Endodermal cell (in vitro differentiated cells): ENCODE data around the gene WAPL. TPM values are rescaled to one million over a fixed set of nuclear protein-coding genes. Genes with fewer than 3 reads are reported as not detected.

ENCODE experiments used
- DNase-seq: peaks from one replicate; pipeline ENCODE4 v3.0.0-alpha.2; 2017
- H3K27ac ChIP-seq: 2 replicates; pipeline ENCODE4 v1.5.1; 2013; ENCODE audit warnings: mild to moderate bottlenecking, low read depth, low read length, moderate library complexity
- H3K27me3 ChIP-seq: 2 replicates; pipeline ENCODE4 v1.6.1; 2013; ENCODE audit warnings: mild to moderate bottlenecking, low read length, moderate library complexity; ENCODE audit not compliant: insufficient read depth, control insufficient read depth, poor library complexity, severe bottlenecking
- H3K36me3 ChIP-seq: 2 replicates; pipeline ENCODE4 v1.7.0; 2013; ENCODE audit warnings: mild to moderate bottlenecking, low read length, moderate library complexity; ENCODE audit not compliant: control insufficient read depth, insufficient read depth
- H3K4me1 ChIP-seq: one replicate; pipeline ENCODE4 v1.7.0; 2013; ENCODE audit warnings: low read length; ENCODE audit not compliant: control insufficient read depth, insufficient read depth
- H3K4me3 ChIP-seq: 2 replicates; pipeline ENCODE4 v1.5.1; 2013; ENCODE audit warnings: mild to moderate bottlenecking, low read length, moderate library complexity
- H3K9ac ChIP-seq: 2 replicates; pipeline ENCODE4 v1.6.1; 2013; ENCODE audit warnings: mild to moderate bottlenecking, low read length, moderate library complexity; ENCODE audit not compliant: poor library complexity, severe bottlenecking; ENCODE audit errors: extremely low read depth
- H3K9me3 ChIP-seq: 2 replicates; pipeline ENCODE4 v1.6.1; 2013; ENCODE audit warnings: mild to moderate bottlenecking, low read length, moderate library complexity; ENCODE audit not compliant: control insufficient read depth
- H3K27ac Mint-ChIP-seq: 2 replicates; pipeline ENCODE4 v1.8.0; 2020; ENCODE audit warnings: mixed read lengths
- H3K27me3 Mint-ChIP-seq: 2 replicates; pipeline ENCODE4 v1.8.0; 2021; ENCODE audit warnings: mild to moderate bottlenecking, mixed read lengths; ENCODE audit not compliant: insufficient read depth
- H3K36me3 Mint-ChIP-seq: 2 replicates; pipeline ENCODE4 v1.8.0; 2020; ENCODE audit warnings: low read depth, mixed read lengths
- H3K4me1 Mint-ChIP-seq: 2 replicates; pipeline ENCODE4 v1.8.0; 2020; ENCODE audit warnings: mixed read lengths
- H3K4me3 Mint-ChIP-seq: 2 replicates; pipeline ENCODE4 v1.8.0; 2020; ENCODE audit warnings: mild to moderate bottlenecking, moderate library complexity, mixed read lengths
- H3K9me3 Mint-ChIP-seq: 2 replicates; pipeline ENCODE4 v1.8.0; 2020; ENCODE audit warnings: mild to moderate bottlenecking, mixed read lengths
- WGBS, 2 experiments: methylation state at CpG; one replicate each; pipeline versions ENCODE4 v1.1.5 to v1.1.7; 2013; ENCODE audit warnings: missing lambda C conversion rate in 2 of 2, mixed read lengths in 1 of 2; ENCODE audit not compliant: insufficient coverage in 1 of 2, insufficient read length in 1 of 2; 5-methylcytosine and 5-hydroxymethylcytosine counted together
- total RNA-seq, 2 donors: library from RNA; stranded (reverse); fragmentation: NEBNext Ultra II Directional in 1 of 2; extraction: Animal tissue kit (Norgen Biotek cat#: 25700) in 1 of 2; gene quantifications; 2 replicates in 1 of 2; 3 replicates in 1 of 2; pipeline ENCODE4 v1.2.1, GENCODE V29; 2021
- TF ChIP-seq, protein P1 (sequence below): fragments of 200-600 bp; sonication (generic); conservative IDR thresholded peaks from 2 replicates; pipeline ENCODE4 v1.5.0; 2021; ENCODE audit warnings: antibody characterized with exemption, mild to moderate bottlenecking

WAPL gene
- total RNA-seq, 2 donors from 2014 or later: 48.0 to 54.1 TPM

DNA sequence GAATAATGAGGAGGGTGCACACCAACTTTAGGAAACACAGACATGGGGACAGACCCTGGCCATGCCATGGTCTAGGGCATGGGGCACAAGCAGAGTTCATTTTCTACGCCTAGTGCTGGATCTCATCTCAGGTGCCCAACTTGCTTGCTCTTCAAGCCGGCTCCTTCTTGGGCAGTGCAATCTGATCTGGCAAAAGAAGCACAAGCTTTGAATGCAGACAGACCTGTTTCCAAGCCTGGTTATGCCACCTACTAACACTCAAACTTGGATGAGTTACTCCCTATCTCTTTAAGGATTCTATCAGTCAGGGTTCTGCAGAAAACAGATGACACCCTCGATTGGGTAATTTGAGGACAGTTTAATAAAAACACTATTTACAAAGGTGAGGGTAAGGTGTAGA is 34.9 kb upstream of the WAPL start:
- no peaks in the 10 kb centered on the region for H3K27me3 ChIP-seq
- Mint-ChIP-seq H3K9me3 (no peaks in the 10 kb centered on the region), H3K27ac (no peak overlapping the region), H3K36me3 (no peaks in the 10 kb centered on the region), H3K4me1 (no peaks in the 10 kb centered on the region), H3K4me3 (no peak overlapping the region), H3K27me3 (no peaks in the 10 kb centered on the region)
- TF ChIP-seq, protein P1, sequence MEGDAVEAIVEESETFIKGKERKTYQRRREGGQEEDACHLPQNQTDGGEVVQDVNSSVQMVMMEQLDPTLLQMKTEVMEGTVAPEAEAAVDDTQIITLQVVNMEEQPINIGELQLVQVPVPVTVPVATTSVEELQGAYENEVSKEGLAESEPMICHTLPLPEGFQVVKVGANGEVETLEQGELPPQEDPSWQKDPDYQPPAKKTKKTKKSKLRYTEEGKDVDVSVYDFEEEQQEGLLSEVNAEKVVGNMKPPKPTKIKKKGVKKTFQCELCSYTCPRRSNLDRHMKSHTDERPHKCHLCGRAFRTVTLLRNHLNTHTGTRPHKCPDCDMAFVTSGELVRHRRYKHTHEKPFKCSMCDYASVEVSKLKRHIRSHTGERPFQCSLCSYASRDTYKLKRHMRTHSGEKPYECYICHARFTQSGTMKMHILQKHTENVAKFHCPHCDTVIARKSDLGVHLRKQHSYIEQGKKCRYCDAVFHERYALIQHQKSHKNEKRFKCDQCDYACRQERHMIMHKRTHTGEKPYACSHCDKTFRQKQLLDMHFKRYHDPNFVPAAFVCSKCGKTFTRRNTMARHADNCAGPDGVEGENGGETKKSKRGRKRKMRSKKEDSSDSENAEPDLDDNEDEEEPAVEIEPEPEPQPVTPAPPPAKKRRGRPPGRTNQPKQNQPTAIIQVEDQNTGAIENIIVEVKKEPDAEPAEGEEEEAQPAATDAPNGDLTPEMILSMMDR: no peak
- no peak overlapping the region for H3K9ac ChIP-seq
- 80 to 91% methylated on average over 2 to 3 of the region's 3 CpGs for WGBS, 2 experiments
- H3K4me3 ChIP-seq: no peak overlapping the region
- no peaks in the 10 kb centered on the region for H3K4me1 ChIP-seq
- H3K27ac ChIP-seq: no peak overlapping the region
- H3K9me3 ChIP-seq: no peaks in the 10 kb centered on the region
- no peaks in the 10 kb centered on the region for H3K36me3 ChIP-seq
- no peak for DNase-seq

DNA sequence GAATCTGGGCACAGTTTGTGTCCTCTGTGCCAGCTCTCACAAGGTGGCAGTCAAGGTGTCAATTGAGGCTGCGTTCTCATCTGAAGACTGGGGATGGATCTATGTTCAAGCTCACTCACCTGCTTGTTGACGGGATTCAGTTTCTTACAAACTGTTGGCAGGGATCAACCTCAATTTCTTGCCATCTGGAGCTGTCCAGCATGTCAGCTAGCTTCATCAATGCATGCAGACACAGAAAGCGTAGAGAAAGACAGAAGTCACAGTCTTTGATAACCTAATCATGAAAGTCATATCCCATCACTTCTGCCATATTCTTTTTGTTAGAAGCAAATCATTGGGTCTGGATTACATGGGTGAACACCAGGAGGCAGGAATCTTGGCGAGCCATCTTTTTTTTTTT is 32.0 kb upstream of the WAPL start:
- no peaks in the 10 kb centered on the region for H3K36me3 ChIP-seq
- 84 to 86% methylated on average over 4 of the region's 4 CpGs for WGBS, 2 experiments
- no peak overlapping the region for H3K4me3 ChIP-seq
- DNase-seq: no peak
- Mint-ChIP-seq H3K27ac (no peak overlapping the region), H3K27me3 (peaks cover 3% of the 10 kb centered on the region), H3K9me3 (no peaks in the 10 kb centered on the region), H3K4me3 (no peak overlapping the region), H3K36me3 (no peaks in the 10 kb centered on the region), H3K4me1 (no peaks in the 10 kb centered on the region)
- no peak overlapping the region for H3K9ac ChIP-seq
- H3K9me3 ChIP-seq: no peaks in the 10 kb centered on the region
- H3K27me3 ChIP-seq: no peaks in the 10 kb centered on the region
- no peak overlapping the region for H3K27ac ChIP-seq
- H3K4me1 ChIP-seq: no peaks in the 10 kb centered on the region
- TF ChIP-seq, protein P1: no peak

DNA sequence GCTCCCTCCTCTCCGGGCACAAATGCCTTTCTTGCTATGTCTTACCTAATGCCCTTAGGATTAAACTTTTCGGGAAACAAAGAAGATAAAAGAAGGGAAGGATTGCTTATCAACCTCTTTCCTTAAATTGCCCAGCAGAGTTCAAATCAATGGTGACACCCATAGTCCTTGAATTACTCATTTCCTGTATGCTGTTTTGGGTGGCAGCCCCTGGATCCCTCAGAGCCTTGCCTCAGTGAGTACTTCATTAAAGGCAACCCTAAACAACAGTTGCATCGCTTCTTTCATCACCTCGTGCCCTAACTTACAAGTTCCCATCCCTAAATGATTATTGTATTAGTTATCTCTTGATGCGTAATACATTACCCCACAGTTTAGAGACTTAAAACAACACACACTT is 31.6 kb upstream of the WAPL start:
- DNase-seq: no peak
- H3K27me3 ChIP-seq: no peaks in the 10 kb centered on the region
- Mint-ChIP-seq H3K36me3 (no peaks in the 10 kb centered on the region), H3K4me1 (no peaks in the 10 kb centered on the region), H3K4me3 (no peak overlapping the region), H3K27ac (no peak overlapping the region), H3K27me3 (peaks cover 5% of the 10 kb centered on the region), H3K9me3 (no peaks in the 10 kb centered on the region)
- no peaks in the 10 kb centered on the region for H3K9me3 ChIP-seq
- 70 to 83% methylated on average over 1 to 5 of the region's 5 CpGs for WGBS, 2 experiments
- no peaks in the 10 kb centered on the region for H3K36me3 ChIP-seq
- H3K9ac ChIP-seq: no peak overlapping the region
- no peak overlapping the region for H3K27ac ChIP-seq
- TF ChIP-seq, protein P1: no peak
- no peaks in the 10 kb centered on the region for H3K4me1 ChIP-seq
- H3K4me3 ChIP-seq: no peak overlapping the region
